ENCODE data around the gene LARGE1.

GRCh38 chr22:33779243-33779642 lies 141.0 kb downstream of the LARGE1 start:
- no peak for TF ChIP-seq POLR2A (IDR thresholded peaks at IDR 0.05)
- no peak for TF ChIP-seq CTCF (IDR thresholded peaks at IDR 0.05)
